Neural cell (in vitro differentiated cells): Measurements from ENCODE around the gene GRAP2.

ENCODE experiments used
- CTCF ChIP-seq: fragments of 450-650 bp; IDR thresholded peaks from 2 replicates; pipeline ENCODE4 v1.5.1; 2014; ENCODE audit warnings: antibody characterized with exemption, mild to moderate bottlenecking, moderate library complexity; ENCODE audit not compliant: poor library complexity, severe bottlenecking
- EP300 ChIP-seq: fragments of 450-650 bp; conservative IDR thresholded peaks from 2 replicates; pipeline ENCODE4 v1.6.1; 2014; ENCODE audit warnings: antibody characterized with exemption, mild to moderate bottlenecking, moderate library complexity; ENCODE audit not compliant: poor library complexity, severe bottlenecking
- EZH2 ChIP-seq: fragments of 200-600, 300-800 bp; shearing (Covaris generic), sonication (generic); IDR thresholded peaks from 2 replicates; pipeline ENCODE4 v1.6.1; 2014; ENCODE audit warnings: antibody characterized with exemption, low read length, borderline replicate concordance, mild to moderate bottlenecking; ENCODE audit not compliant: insufficient read depth, poor library complexity, severe bottlenecking
- POLR2AphosphoS5 ChIP-seq: IDR thresholded peaks from 2 replicates; pipeline ENCODE4 v1.6.1; 2012
- RAD21 ChIP-seq: fragments of 450-650 bp; conservative IDR thresholded peaks from 2 replicates; pipeline ENCODE4 v1.6.1; 2014; ENCODE audit warnings: antibody characterized with exemption, mild to moderate bottlenecking, moderate library complexity
- REST ChIP-seq: IDR thresholded peaks from 2 replicates; pipeline ENCODE4 v1.6.1; 2012; ENCODE audit warnings: borderline replicate concordance
- SMC3 ChIP-seq: fragments of 450-650 bp; conservative IDR thresholded peaks from 2 replicates; pipeline ENCODE4 v1.6.1; 2014; ENCODE audit warnings: antibody characterized with exemption, mild to moderate bottlenecking, moderate library complexity; ENCODE audit not compliant: poor library complexity
- TAF1 ChIP-seq: IDR thresholded peaks from 2 replicates; pipeline ENCODE4 v1.6.1; 2012; ENCODE audit warnings: low read depth

- no peak for TF ChIP-seq CTCF
- TF ChIP-seq POLR2AphosphoS5, result no peak
- TF ChIP-seq EP300, result no peak
- no peak for TF ChIP-seq RAD21
- TF ChIP-seq TAF1, result no peak
- no peak for TF ChIP-seq EZH2
- no peak for TF ChIP-seq SMC3
- no peak for TF ChIP-seq REST
Observed at GRCh38 chr22:39917776-39918495, 17.1 kb downstream of the GRAP2 start.
